Middle frontal gyrus (tissue), 1 donor: Measurements from ENCODE around the gene DRD2.

Source experiments
- DNase-seq: peaks from one replicate; pipeline ENCODE4 v3.0.0-alpha.2; 2015; ENCODE audit warnings: low spot score; ENCODE audit errors: extremely low spot score

DRD2 gene

GRCh38 chr11:113484223-113484622 lies 9.0 kb upstream of the DRD2 start:
- DNase-seq, result no peak

DNA sequence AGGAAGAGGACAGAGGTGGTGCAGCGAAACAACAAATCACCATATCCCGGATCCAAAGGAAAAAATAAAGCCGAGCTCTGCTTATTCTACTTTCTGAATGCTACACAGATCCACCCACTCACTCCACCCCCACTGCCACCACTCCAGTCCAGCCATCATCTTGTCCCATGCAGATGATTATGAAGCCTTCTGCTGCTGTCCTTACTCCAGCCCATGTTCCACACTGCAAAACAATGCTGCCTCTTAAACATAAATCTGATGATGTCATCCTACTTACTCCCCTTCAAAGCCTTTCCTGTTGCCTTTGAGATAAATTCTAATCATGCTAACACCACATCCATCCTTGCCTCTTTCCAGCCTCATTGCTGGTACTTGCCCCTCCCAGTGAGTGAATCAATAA lies 6.5 kb upstream of the DRD2 start:
- no peak for DNase-seq

DNA sequence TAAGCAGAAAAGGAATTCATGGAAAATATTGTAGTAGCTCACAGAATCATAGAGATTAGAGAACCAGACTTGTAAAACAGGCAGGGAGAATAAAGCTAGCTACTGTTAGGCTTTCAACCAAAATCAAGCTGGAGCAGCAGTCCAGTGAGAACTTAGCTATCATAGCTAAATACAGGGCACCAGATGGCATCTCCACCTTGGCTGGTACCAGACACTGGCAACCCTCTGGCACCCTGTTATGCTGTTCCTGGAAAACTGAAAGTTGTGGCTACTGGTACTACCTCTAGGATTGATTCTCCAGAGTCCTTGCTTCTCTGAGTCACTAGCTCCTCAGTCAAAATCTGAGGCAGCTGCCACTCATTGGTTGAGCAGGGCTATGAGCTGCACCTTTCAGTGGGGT lies 6.0 kb upstream of the DRD2 start:
- no peak for DNase-seq

- DNase-seq, result no peak
These were observed 2.1 kb upstream of the DRD2 start for GRCh38 chr11:113477321-113477720.

DNA sequence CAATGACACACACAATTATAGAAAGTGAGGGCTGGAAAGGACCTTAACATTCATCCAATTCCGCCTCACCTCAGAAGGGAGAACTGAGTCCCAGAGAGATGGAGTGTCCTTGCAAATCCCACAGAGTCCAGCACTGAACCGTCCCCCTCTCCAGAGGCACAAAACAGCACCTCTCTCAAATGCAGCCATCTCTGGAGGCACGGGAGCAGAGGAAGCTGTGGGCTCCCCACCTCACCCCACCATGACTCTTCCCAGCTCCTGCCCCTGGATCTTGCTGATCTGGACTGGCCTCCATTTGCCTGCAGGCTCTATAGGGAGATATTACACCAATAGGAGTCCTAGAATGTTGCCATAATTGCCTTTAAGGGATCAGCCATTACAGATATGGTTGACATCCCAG lies 1.4 kb upstream of the DRD2 start:
- no peak for DNase-seq

GRCh38 chr11:113474362-113475159 lies 637 bp downstream of the DRD2 start:
- no peak for DNase-seq

GRCh38 chr11:113473983-113474361 lies 1.2 kb downstream of the DRD2 start:
- no peak for DNase-seq

DNA sequence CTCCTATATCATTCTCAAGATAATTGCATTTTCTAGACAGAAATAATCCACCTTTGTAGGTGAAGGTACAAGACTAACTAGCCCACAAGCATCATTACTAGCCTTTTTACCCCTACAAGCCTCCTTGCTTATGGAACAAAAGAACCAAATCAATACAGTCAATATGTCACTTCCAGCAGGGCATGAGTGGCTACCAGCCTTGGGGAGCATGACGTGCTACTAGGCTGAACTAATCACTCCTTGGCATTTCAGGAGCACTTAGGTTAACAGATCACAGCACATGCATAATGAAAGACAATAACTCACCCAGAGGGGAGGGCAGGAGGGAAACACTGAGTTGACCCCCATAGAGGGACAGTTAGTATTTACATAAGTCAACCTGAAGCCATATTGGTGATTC lies 2.7 kb downstream of the DRD2 start:
- DNase-seq, result no peak

GRCh38 chr11:113470233-113470632 lies 5.0 kb downstream of the DRD2 start:
- DNase-seq, result no peak

- DNase-seq, result no peak
These were observed 6.4 kb downstream of the DRD2 start for GRCh38 chr11:113468726-113469345.

GRCh38 chr11:113467545-113467944 lies 7.7 kb downstream of the DRD2 start:
- DNase-seq, result no peak

DNA sequence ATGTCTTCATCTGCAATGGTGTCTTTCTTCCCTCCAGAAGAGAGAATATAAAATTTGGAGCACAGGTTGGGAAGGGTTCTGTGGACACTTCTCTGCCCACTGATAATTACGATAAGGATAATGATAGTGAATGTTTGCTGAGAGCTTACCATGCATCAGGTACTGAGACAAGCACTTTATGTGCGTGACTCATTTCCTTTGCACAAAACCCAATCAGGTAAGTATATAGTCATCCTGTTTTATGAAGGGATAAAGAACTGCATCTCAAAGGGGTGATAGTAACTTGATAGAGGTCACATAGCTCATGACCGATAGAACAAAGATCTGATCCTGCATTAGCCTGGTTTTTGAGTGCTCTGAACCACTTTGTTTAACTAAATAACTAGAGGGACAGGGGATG lies 9.4 kb downstream of the DRD2 start:
- no peak for DNase-seq

DNA sequence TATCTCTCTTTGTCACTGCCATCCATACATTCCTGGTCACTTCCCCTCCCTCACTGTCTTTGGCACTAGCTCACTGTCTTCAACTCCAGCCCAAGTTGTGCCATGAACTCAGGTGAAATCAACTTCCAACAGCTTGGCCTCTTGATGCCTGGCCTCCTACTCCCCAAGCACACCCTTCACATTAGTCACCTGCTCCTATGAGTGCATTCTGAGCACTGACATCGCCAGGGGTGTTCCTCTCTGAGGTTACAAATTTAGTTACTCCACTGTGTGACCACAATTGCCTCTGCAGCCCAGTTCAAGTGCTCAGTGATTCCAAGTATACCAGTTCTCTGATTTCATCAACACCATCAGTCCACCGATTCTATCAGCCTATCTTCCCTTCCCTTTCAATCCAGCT lies 10.8 kb downstream of the DRD2 start:
- DNase-seq, result no peak

GRCh38 chr11:113462830-113463229 lies 12.4 kb downstream of the DRD2 start:
- DNase-seq, result no peak

DNA sequence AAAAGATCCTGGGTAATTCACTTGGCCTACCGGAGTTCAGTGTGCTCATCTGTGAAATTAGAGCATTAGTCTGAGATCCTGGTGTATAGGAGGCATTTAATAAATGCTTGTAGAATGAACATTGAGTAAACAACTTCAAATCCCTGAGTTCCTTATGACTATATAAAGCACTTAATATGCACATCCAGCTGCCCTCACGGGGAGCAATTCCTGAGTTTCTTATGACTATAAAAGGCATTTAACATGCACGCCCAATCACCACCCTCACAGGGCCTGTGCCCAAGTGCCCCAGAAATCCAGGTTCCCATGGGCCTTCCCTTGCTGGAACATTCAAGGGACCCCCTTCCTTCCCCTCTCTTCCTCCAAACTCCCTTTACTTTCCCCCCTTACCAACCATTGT lies 13.6 kb downstream of the DRD2 start:
- DNase-seq, result no peak

DNA sequence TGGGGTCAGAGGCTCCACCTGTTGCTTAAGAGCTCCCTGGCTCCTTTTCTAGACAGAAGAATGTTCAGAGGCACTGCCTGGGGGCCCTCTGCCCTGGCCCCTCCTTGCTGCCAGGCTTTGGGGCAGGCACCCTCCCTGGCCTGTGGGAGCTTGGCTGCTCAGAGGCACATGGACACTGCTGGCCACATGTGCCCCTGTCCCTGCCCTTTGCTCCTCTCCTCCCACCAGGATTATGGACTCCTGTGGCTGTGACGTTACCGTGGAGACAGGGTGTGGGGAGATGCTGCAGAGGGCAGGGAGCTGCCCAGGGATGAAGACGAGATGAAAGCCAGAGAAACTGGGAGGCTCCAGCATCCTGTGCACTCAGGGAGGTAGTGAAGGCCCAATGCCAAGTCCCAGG lies 14.7 kb downstream of the DRD2 start:
- no peak for DNase-seq

DNA sequence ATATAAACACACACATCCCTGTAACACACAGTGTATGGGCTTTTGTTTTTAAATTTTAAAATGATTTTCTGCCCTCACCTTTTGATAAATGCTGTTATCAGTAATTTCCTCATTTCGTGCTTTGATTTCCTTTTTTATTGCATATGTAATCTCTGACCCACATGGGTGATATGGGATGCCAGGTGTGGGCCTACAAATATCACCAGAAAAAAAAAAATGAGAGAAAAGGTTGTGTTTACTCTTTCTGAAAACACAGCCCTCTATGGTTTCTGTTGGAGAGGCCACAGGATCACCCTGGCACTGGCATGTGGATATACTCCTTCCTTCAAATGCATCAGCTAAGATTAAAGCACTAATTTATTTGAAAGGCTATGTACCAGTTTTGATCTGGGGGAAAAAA lies 17.0 kb downstream of the DRD2 start:
- DNase-seq, result no peak

- no peak for DNase-seq
These were observed 17.4 kb downstream of the DRD2 start for GRCh38 chr11:113457784-113458183.

DNA sequence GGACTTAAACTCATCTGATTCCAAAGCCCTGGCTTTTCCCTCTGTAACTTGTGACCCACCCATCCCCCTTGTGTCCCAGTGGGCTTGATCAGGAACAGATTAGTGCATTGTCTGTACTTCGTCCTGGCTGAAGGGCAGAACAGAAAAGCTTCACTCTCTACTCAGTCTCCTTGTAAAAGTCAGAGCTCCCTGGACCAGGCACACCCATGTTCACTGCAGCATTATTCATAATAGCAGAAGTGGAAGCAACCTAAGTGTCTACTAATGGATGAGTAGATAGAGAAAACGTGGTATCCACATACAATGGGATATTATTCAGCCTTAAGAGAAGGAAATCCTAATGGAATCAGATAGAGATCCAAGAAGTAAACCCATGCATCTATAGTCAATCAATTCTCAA lies 20.7 kb downstream of the DRD2 start:
- DNase-seq, result no peak

GRCh38 chr11:113449743-113450142 lies 25.5 kb downstream of the DRD2 start:
- DNase-seq, result no peak

- no peak for DNase-seq
These were observed 26.9 kb downstream of the DRD2 start for GRCh38 chr11:113448316-113448677.

DNA sequence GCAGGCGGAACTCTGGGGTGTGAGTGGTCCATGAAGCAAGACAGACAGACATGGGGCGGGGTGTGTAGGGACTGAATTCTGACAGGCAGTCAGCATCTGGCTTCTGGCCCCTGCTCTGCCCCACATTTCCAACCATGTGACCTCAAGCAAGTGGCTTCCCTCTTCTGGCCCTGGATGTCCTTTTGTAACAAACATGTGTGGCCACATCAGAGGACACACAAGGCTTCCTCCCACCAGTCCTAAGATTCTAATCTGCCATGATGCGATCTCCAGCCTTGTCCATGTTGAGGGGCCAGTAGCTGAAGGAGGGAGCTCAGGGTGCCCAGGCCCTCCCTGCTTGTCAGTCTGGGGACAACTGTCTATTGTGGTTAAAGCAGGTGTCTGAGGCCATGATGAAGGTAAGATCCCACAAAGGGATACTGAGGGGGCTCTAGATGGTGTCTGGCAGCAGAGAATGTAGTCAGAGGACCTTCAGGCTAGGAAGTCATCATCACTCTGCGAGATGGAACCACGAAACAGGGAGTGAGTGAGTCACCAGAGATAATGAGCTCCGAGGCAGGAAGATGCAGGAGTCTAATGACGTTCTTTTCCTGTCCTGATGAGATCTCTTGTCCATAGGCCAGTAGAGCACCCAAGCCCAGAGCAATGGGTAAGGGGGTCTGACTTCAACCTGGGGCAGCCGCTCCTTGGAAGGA lies 27.4 kb downstream of the DRD2 start:
- DNase-seq, result no peak

DNA sequence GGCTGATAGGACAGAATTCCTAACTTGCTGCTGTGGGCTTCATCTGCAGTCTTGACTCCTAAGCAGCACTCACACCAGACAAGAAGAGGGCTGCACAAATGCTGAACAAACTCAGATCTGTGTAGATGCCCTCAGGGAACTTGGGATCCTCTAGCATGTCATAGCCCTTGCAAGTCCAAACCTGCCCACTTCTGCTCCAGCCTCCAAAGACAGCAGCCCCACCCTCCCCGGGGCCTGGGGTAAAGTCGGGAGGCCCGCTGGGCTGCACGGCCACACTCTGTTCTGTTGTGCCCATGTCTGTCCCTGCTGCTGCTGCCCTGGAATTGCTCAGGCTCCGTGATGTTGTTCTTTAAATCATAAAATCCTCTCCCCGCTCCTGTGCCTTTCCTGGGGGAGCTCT lies 28.3 kb downstream of the DRD2 start:
- DNase-seq, result no peak
